ENCODE measurements around the gene COL11A1.

Gene COL11A1

GRCh38 chr1:103058391-103058790, 49.9 kb downstream of the COL11A1 start:
- Histone ChIP-seq H3K4me3 (ENCODE audit: low read depth, low read length) (no peak overlapping the region), H3K36me3 (ENCODE audit: control insufficient read depth in 2 of 2, insufficient read depth in 1 of 2, low read length in 2 of 2) (no peaks in the 10 kb centered on the region), H3K27ac (ENCODE audit: extremely low read depth, low read depth, low read length) (no peak overlapping the region), H3K4me1 (ENCODE audit: control insufficient read depth, insufficient read depth, low read length) (no peaks in the 10 kb centered on the region), H3K9me3 (ENCODE audit: control insufficient read depth, insufficient read depth, low read depth, low read length) (no peaks in the 10 kb centered on the region)
- ChIA-PET POLR2A (no interaction called here), CTCF (no interaction called here)
- TF ChIP-seq PRDM6 (tag by site-specific recombination; IDR thresholded peaks at IDR 0.05) (no peak), ZNF558 (tag by site-specific recombination; IDR thresholded peaks at IDR 0.05) (no peak), ZSCAN4 (tag by site-specific recombination; IDR thresholded peaks at IDR 0.05) (no peak), OSR2 (tag by site-specific recombination; IDR thresholded peaks at IDR 0.05) (no peak), ZNF513 (tag by site-specific recombination; IDR thresholded peaks at IDR 0.05) (no peak), TCF7L2 (IDR thresholded peaks at IDR 0.05; ENCODE audit: borderline replicate concordance, low read depth, low read length) (no peak), ZNF211 (tag by site-specific recombination; IDR thresholded peaks at IDR 0.05; ENCODE audit: low read depth) (no peak), RBAK (tag by site-specific recombination; IDR thresholded peaks at IDR 0.05) (no peak), ZNF510 (tag by site-specific recombination; IDR thresholded peaks at IDR 0.05; ENCODE audit: insufficient replicate concordance) (no peak), ZBTB8A (tag by site-specific recombination; IDR thresholded peaks at IDR 0.05) (no peak), SP2 (tag by site-specific recombination; IDR thresholded peaks at IDR 0.05) (no peak), KLF17 (tag by site-specific recombination; IDR thresholded peaks at IDR 0.05) (no peak), ZBTB7A (tag by site-specific recombination; IDR thresholded peaks at IDR 0.05; ENCODE audit: low read depth) (no peak), MEIS1 (CRISPR knock-in tag; IDR thresholded peaks at IDR 0.05; ENCODE audit: borderline replicate concordance) (no peak), ZNF561 (tag by site-specific recombination; IDR thresholded peaks at IDR 0.05; ENCODE audit: borderline replicate concordance) (no peak), ZNF302 (tag by site-specific recombination; IDR thresholded peaks at IDR 0.05; ENCODE audit: low read depth) (no peak)

- Histone ChIP-seq H3K4me3 (ENCODE audit: low read depth, low read length) (no peak overlapping the region), H3K27ac (ENCODE audit: extremely low read depth, low read depth, low read length) (no peak overlapping the region), H3K4me1 (ENCODE audit: control insufficient read depth, insufficient read depth, low read length) (no peaks in the 10 kb centered on the region), H3K36me3 (ENCODE audit: control insufficient read depth in 2 of 2, insufficient read depth in 1 of 2, low read length in 2 of 2) (no peaks in the 10 kb centered on the region), H3K9me3 (ENCODE audit: control insufficient read depth, insufficient read depth, low read depth, low read length) (no peaks in the 10 kb centered on the region)
- ChIA-PET CTCF (interaction anchor here (0.6 kb wide), 1 partner anchor 1809 kb away, joined by 3 read pairs; no protein-coding TSS in a partner anchor), POLR2A (no interaction called here)
- TF ChIP-seq ZNF37A (tag by site-specific recombination; IDR thresholded peaks at IDR 0.05), result no peak
- no peak for TF ChIP-seq ZNF214 (tag by site-specific recombination; IDR thresholded peaks at IDR 0.05; ENCODE audit: borderline replicate concordance)
- TF ChIP-seq ZNF174 (tag by site-specific recombination; IDR thresholded peaks at IDR 0.05), result no peak
- TF ChIP-seq ZNF169 (tag by site-specific recombination; IDR thresholded peaks at IDR 0.05), result no peak
- TF ChIP-seq ZSCAN23 (tag by site-specific recombination; IDR thresholded peaks at IDR 0.05), result no peak
- TF ChIP-seq BCL11B (tag by site-specific recombination; IDR thresholded peaks at IDR 0.05; ENCODE audit: low read depth), result no peak
- TF ChIP-seq PATZ1 (tag by site-specific recombination; IDR thresholded peaks at IDR 0.05), result no peak
- TF ChIP-seq YY2 (tag by site-specific recombination; IDR thresholded peaks at IDR 0.05), result no peak
- no peak for TF ChIP-seq ZSCAN18 (tag by site-specific recombination; IDR thresholded peaks at IDR 0.05)
- no peak for TF ChIP-seq ZNF362 (tag by site-specific recombination; IDR thresholded peaks at IDR 0.05)
- TF ChIP-seq ZNF561 (tag by site-specific recombination; IDR thresholded peaks at IDR 0.05; ENCODE audit: borderline replicate concordance), result no peak
Measured at GRCh38 chr1:103056423-103056822, 51.9 kb downstream of the COL11A1 start.
